NB4 (cell line): ENCODE measurements around the gene COMT.

Experiments
- MYC ChIP-seq: IDR thresholded peaks from 2 replicates; pipeline ENCODE4 v1.6.1; 2011; ENCODE audit warnings: low read depth, low read length
- POLR2A ChIP-seq: IDR thresholded peaks from 2 replicates; pipeline ENCODE4 v1.6.1; 2011; ENCODE audit warnings: mild to moderate bottlenecking; ENCODE audit not compliant: insufficient read length; ENCODE audit errors: extremely low read depth
- TF ChIP-seq, protein P1 (sequence below): IDR thresholded peaks from one replicate; pipeline ENCODE4 v1.5.1; 2012; ENCODE audit warnings: low read depth, low read length

DNA sequence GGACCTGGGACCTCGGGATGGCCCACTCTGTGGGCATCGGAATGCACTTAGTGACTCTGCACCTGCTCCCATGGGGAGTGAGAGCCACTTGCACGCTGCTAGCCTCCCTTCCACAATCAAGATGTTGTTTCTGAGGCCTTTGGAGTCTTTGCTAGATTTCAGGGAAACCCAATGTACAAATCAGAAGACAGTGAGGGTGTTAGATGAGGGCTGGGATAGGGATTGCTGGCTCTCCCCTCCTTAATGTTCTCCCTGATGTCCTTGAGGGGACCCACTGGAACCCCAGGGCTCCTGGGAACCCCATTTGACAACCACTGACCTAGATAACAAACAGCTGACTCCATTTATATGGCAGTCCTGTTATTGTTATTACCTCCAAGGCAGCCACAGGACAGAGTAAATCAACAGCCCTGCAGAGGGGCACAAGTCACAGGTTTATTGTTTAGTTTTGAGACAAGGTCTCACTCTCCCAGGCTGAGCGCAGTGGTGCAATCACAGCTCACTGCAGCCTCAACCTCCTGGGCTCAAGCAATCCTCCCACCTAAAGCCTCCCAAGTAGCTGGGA is 31.3 kb upstream of the COMT start:
- TF ChIP-seq, protein P1, sequence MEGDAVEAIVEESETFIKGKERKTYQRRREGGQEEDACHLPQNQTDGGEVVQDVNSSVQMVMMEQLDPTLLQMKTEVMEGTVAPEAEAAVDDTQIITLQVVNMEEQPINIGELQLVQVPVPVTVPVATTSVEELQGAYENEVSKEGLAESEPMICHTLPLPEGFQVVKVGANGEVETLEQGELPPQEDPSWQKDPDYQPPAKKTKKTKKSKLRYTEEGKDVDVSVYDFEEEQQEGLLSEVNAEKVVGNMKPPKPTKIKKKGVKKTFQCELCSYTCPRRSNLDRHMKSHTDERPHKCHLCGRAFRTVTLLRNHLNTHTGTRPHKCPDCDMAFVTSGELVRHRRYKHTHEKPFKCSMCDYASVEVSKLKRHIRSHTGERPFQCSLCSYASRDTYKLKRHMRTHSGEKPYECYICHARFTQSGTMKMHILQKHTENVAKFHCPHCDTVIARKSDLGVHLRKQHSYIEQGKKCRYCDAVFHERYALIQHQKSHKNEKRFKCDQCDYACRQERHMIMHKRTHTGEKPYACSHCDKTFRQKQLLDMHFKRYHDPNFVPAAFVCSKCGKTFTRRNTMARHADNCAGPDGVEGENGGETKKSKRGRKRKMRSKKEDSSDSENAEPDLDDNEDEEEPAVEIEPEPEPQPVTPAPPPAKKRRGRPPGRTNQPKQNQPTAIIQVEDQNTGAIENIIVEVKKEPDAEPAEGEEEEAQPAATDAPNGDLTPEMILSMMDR, result no peak
- TF ChIP-seq POLR2A, result no peak
- no peak for TF ChIP-seq MYC
